K562 (cell line): ENCODE data around the gene PABPC1L. TPM values are rescaled to one million over a fixed set of nuclear protein-coding genes. Genes with fewer than 3 reads are reported as not detected.

Experiments
- ATAC-seq: fragments of 200-7000 bp; cut with Tn5 transposase; 3 replicates; pipeline ENCODE4 v1.9.1; 2020; ENCODE audit warnings: moderate library complexity
- BruUV-seq: library from RNA; stranded (reverse); fragments of 400-500 nt; replicated peaks from 2 replicates; lab custom pipeline; 2021; lab: Mats Ljungman, UMichigan
- CTCF ChIA-PET: fragments of 300-600 bp; formaldehyde crosslinking; extraction: SDS; loops from one replicate; lab custom pipeline; 2021; ENCODE audit warnings: low intra/inter-chr PET ratio; lab: Yijun Ruan, JAX
- POLR2A ChIA-PET: fragments of 300-600, 350-650 bp; sonication (Branson Sonifier 250); formaldehyde crosslinking; extraction: SDS; loops from one replicate; lab custom pipeline; 2021; ENCODE audit warnings: antibody characterized with exemption, inconsistent platforms; lab: Yijun Ruan, JAX
- DNase-seq, 4 experiments: peaks; one replicate each; pipeline versions ENCODE4 v3.0.0 to v3.0.0-alpha.2; 2011 to 2018; ENCODE audit warnings: low spot score in 3 of 4, mixed read lengths in 3 of 4; ENCODE audit errors: extremely low read depth in 1 of 4
- FAIRE-seq: peaks from 2 replicates; lab custom pipeline; 2011; peaks lifted over from hg19 to GRCh38; lab: Jason Lieb, UNC
- H2AFZ ChIP-seq: 2 replicates; pipeline ENCODE4 v1.6.0; 2011; ENCODE audit warnings: low read depth, low read length, control low read depth, inconsistent platforms
- H3K27ac ChIP-seq: fragments of 200-600 bp; 3 replicates; pipeline ENCODE4 v1.8.0; 2011; ENCODE audit warnings: low read depth, mild to moderate bottlenecking, control low read depth, inconsistent platforms, low read length, moderate library complexity, mixed read lengths; ENCODE audit errors: extremely low read depth
- H3K27me3 ChIP-seq, 2 experiments: fragments of 300-600 bp in 1 of 2; 2 replicates in 1 of 2; 3 replicates in 1 of 2; pipeline versions ENCODE4 v1.6.0 to v1.8.0; 2011; ENCODE audit warnings: inconsistent platforms in 2 of 2, low read length in 2 of 2, mild to moderate bottlenecking in 1 of 2, mixed read lengths in 1 of 2, moderate library complexity in 1 of 2; ENCODE audit not compliant: control insufficient read depth in 2 of 2, insufficient read depth in 2 of 2
- H3K36me3 ChIP-seq: fragments of 300-600 bp; 3 replicates; pipeline ENCODE4 v1.8.0; 2011; ENCODE audit warnings: mild to moderate bottlenecking, low read length, inconsistent platforms; ENCODE audit not compliant: control insufficient read depth, insufficient read depth
- H3K4me1 ChIP-seq, 2 experiments: fragments of 200-600 bp in 1 of 2; replicated peaks in 1 of 2; 2 replicates in 1 of 2; 3 replicates in 1 of 2; pipeline versions ENCODE4 v1.5.1 to v1.8.0; 2011; ENCODE audit warnings: inconsistent platforms in 2 of 2, low read length in 2 of 2, mild to moderate bottlenecking in 1 of 2, mixed read lengths in 1 of 2, moderate library complexity in 1 of 2; ENCODE audit not compliant: control insufficient read depth in 2 of 2, insufficient read depth in 2 of 2
- H3K4me2 ChIP-seq: 2 replicates; pipeline ENCODE4 v1.6.1; 2011; ENCODE audit warnings: low read length, control low read depth, inconsistent platforms, mixed read lengths; ENCODE audit not compliant: insufficient read depth
- H3K4me3 ChIP-seq: fragments of 200-600 bp; sonication (generic), shearing (Covaris generic); 2 replicates; pipeline ENCODE4 v1.5.1; 2016; ENCODE audit warnings: control low read depth, inconsistent platforms
- H3K79me2 ChIP-seq: fragments of 200-600 bp; 3 replicates; pipeline ENCODE4 v1.8.0; 2011; ENCODE audit warnings: low read length, inconsistent platforms; ENCODE audit not compliant: control insufficient read depth, insufficient read depth
- H3K9ac ChIP-seq, 2 experiments: 2 replicates each; pipeline versions ENCODE4 v1.6.0 to v1.6.1; 2011; ENCODE audit warnings: low read depth in 2 of 2, low read length in 2 of 2, control low read depth in 1 of 2, inconsistent platforms in 1 of 2, mild to moderate bottlenecking in 1 of 2, mixed read lengths in 1 of 2; ENCODE audit not compliant: insufficient read depth in 1 of 2
- H3K9me1 ChIP-seq: one replicate; pipeline ENCODE4 v1.6.0; 2011; ENCODE audit warnings: inconsistent platforms, mild to moderate bottlenecking, low read length, moderate library complexity; ENCODE audit not compliant: control insufficient read depth, insufficient read depth
- H3K9me3 ChIP-seq: replicated peaks from 2 replicates; pipeline ENCODE4 v1.5.1; 2011; ENCODE audit warnings: low read depth, low read length, inconsistent platforms; ENCODE audit not compliant: control insufficient read depth, insufficient read depth
- H4K20me1 ChIP-seq: replicated peaks from 2 replicates; pipeline ENCODE4 v1.6.1; 2011; ENCODE audit warnings: low read length, inconsistent platforms, mixed read lengths; ENCODE audit not compliant: control insufficient read depth, insufficient read depth
- EZH2 ChIP-seq: IDR thresholded peaks from 2 replicates; pipeline ENCODE4 v1.6.1; 2012; ENCODE audit warnings: low read depth, mild to moderate bottlenecking, inconsistent platforms, low read length, borderline replicate concordance
- HDAC1 ChIP-seq, 2 experiments: fragments of 450-650 bp; IDR thresholded peaks; 2 replicates each; pipeline ENCODE4 v1.6.1; 2016 to 2017; ENCODE audit warnings: inconsistent platforms in 1 of 2, mild to moderate bottlenecking in 1 of 2, moderate library complexity in 1 of 2
- MYBL2 ChIP-seq, 2 experiments: fragments of 450-650 bp in 1 of 2; sonication (generic) in 1 of 2; formaldehyde crosslinking in 1 of 2; IDR thresholded peaks; 2 replicates each; pipeline versions ENCODE4 v1.6.1 to v1.8.1; 2017 to 2022; ENCODE audit warnings: borderline replicate concordance in 1 of 2, inconsistent platforms in 1 of 2, low read depth in 1 of 2, mild to moderate bottlenecking in 1 of 2, missing genetic modification reagents in 1 of 2, moderate library complexity in 1 of 2
- NBN ChIP-seq: fragments of 450-650 bp; IDR thresholded peaks from 2 replicates; pipeline ENCODE4 v1.6.1; 2016; ENCODE audit warnings: low read depth, mild to moderate bottlenecking
- PHTF2 ChIP-seq: fragments of 250-450 bp; sonication (Bioruptor Pico); IDR thresholded peaks from 2 replicates; pipeline ENCODE4 v1.5.0; 2021; ENCODE audit warnings: mild to moderate bottlenecking
- POLR2H ChIP-seq: IDR thresholded peaks from 2 replicates; pipeline ENCODE4 v1.6.1; 2016; ENCODE audit warnings: missing genetic modification characterization, low read depth, mild to moderate bottlenecking, control low read depth, missing compliant biosample characterization, moderate library complexity
- ZFX ChIP-seq: sonication (generic); formaldehyde crosslinking; IDR thresholded peaks from 2 replicates; pipeline ENCODE4 v1.8.0; 2022; ENCODE audit warnings: mild to moderate bottlenecking, missing genetic modification reagents, moderate library complexity
- WGBS: fragments of 100-300 bp; shearing (Covaris generic); methylation state at CpG from one replicate; pipeline ENCODE4 v1.1.6; 2016; ENCODE audit warnings: low coverage, mixed read lengths; ENCODE audit not compliant: insufficient coverage; ENCODE audit errors: missing lambda C conversion rate; 5-methylcytosine and 5-hydroxymethylcytosine counted together
- in situ Hi-C: fragments of 300-500 bp; cut with MboI; formaldehyde crosslinking; loops from 4 replicates; pipeline ENCODE4 v1.15.0; 2018; ENCODE audit warnings: inconsistent platforms, mixed read lengths
- intact Hi-C: fragments of 100-400 bp; cut with micrococcal nuclease; formaldehyde crosslinking; loops from 2 replicates; pipeline ENCODE4 v1.14.2; 2022
- polyA plus RNA-seq, 8 experiments: library from polyadenylated mRNA; depleted of rRNA in 4 of 8; stranded (reverse) in 5 of 8; unstranded in 3 of 8; fragments of >200 nt; fragmentation: Nextera tagmentation in 2 of 8; fragmentation: Illumina TruSeq in 1 of 8; extraction: Ambion mirVana in 2 of 8; extraction: Trizol in 1 of 8; gene quantifications; 2 replicates each; pipeline versions ENCODE4 v1.2.1 to v1.2.3, GENCODE V29; 2011 to 2014; ENCODE audit warnings: inconsistent platforms in 1 of 8, missing spikeins in 1 of 8
- total RNA-seq, 7 experiments: library from RNA; depleted of rRNA in 6 of 7; stranded (reverse); fragments of >200 nt in 6 of 7; fragmentation: Illumina TruSeq in 2 of 7; extraction: Trizol in 2 of 7; gene quantifications; 2 replicates each; pipeline versions ENCODE4 v1.2.1 to v1.2.3, GENCODE V29; 2011 to 2021; ENCODE audit warnings: low replicate concordance in 1 of 7

PABPC1L gene
- total and polyA plus RNA-seq, 9 of the 15 experiments (the other 6 are each of a cell fraction or from before 2014, with no cell fraction given): 6.0 to 90.3 (median 15.8) TPM

GRCh38 chr20:44930517-44931168, 20.8 kb downstream of the PABPC1L start:
- CTCF ChIA-PET: no interaction called here
- no TSS peak for BruUV-seq
- peaks cover 48% of the 10 kb centered on the region; the same call in 2 of the 3 replicates for H3K36me3 ChIP-seq
- no peak overlapping the region for H3K4me3 ChIP-seq
- H3K9ac ChIP-seq: no peak overlapping the region
- intact Hi-C loops: no loop called here
- FAIRE-seq (no peak), DNase-seq (no peak), ATAC-seq (no peak)
- H2AFZ ChIP-seq: no peak overlapping the region
- in situ Hi-C loops: no loop called here
- no peaks in the 10 kb centered on the region for H3K4me1 ChIP-seq
- H3K79me2 ChIP-seq: no peaks in the 10 kb centered on the region
- H3K9me3 ChIP-seq: no peaks in the 10 kb centered on the region
- H3K4me2 ChIP-seq: no peak overlapping the region
- H3K27me3 ChIP-seq: no peaks in the 10 kb centered on the region
- no peaks in the 10 kb centered on the region for H3K9me1 ChIP-seq
- POLR2A ChIA-PET: interaction anchor here (0.9 to 2.8 kb wide), 2 partner anchors 11 to 20 kb away, joined by 4 to 15 read pairs; no protein-coding TSS in a partner anchor
- TF ChIP-seq PHTF2 (CRISPR knock-in tag): no peak
- TF ChIP-seq HDAC1 (IDR thresholded peaks at IDR 0.05): no peak
- no peak for TF ChIP-seq EZH2
- no peak for TF ChIP-seq NBN
- TF ChIP-seq MYBL2 (IDR thresholded peaks at IDR 0.05; ENCODE audit: low read depth): no peak
- no peak for TF ChIP-seq MYBL2 (CRISPR knock-in tag; IDR thresholded peaks at IDR 0.05; ENCODE audit: borderline replicate concordance)
- TF ChIP-seq POLR2H (tag): no peak
- no peak for TF ChIP-seq ZFX
- H3K27ac ChIP-seq: no peak overlapping the region
- H4K20me1 ChIP-seq: no peaks in the 10 kb centered on the region; the same call in 1 of the 2 replicates
- 97% methylated on average over 14 of the region's 18 CpGs for WGBS
